GM23338 (cell line): ENCODE data around the gene TNS3.

Source experiments
- TF ChIP-seq, protein P1 (sequence below): IDR thresholded peaks from 2 replicates; pipeline ENCODE4 v1.6.1; 2016; ENCODE audit warnings: antibody characterized with exemption
- TF ChIP-seq, protein P2 (sequence below), 2 experiments: fragments of 200-600 bp in 1 of 2; sonication (generic) in 1 of 2; conservative IDR thresholded peaks; 2 replicates each; pipeline versions ENCODE4 v1.5.1 to v1.6.1; 2016 to 2017; ENCODE audit warnings: antibody characterized with exemption in 2 of 2, low read depth in 2 of 2, mild to moderate bottlenecking in 2 of 2, moderate library complexity in 1 of 2

DNA sequence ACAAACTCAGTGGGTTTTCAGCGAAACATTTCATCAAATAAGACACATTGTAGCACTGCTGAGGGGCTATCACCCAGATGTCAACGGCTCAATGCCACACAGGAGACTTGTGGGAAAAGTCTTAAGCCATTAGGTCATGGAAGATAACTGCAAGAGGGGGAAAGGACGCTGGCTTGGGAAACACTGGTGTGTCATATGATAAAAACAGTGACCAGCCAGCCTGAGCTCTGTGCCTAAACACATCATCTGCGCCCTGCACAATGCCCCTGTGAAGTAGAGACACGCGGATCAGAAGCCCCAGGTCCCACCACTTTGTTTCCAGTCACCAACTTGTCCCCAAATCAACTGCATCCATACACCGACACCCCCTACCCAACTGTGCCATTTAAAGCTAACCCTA lies 116.7 kb downstream of the TNS3 start:
- TF ChIP-seq, protein P1, sequence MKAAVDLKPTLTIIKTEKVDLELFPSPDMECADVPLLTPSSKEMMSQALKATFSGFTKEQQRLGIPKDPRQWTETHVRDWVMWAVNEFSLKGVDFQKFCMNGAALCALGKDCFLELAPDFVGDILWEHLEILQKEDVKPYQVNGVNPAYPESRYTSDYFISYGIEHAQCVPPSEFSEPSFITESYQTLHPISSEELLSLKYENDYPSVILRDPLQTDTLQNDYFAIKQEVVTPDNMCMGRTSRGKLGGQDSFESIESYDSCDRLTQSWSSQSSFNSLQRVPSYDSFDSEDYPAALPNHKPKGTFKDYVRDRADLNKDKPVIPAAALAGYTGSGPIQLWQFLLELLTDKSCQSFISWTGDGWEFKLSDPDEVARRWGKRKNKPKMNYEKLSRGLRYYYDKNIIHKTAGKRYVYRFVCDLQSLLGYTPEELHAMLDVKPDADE = no peak
- TF ChIP-seq, protein P2, sequence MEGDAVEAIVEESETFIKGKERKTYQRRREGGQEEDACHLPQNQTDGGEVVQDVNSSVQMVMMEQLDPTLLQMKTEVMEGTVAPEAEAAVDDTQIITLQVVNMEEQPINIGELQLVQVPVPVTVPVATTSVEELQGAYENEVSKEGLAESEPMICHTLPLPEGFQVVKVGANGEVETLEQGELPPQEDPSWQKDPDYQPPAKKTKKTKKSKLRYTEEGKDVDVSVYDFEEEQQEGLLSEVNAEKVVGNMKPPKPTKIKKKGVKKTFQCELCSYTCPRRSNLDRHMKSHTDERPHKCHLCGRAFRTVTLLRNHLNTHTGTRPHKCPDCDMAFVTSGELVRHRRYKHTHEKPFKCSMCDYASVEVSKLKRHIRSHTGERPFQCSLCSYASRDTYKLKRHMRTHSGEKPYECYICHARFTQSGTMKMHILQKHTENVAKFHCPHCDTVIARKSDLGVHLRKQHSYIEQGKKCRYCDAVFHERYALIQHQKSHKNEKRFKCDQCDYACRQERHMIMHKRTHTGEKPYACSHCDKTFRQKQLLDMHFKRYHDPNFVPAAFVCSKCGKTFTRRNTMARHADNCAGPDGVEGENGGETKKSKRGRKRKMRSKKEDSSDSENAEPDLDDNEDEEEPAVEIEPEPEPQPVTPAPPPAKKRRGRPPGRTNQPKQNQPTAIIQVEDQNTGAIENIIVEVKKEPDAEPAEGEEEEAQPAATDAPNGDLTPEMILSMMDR (conservative IDR thresholded peaks at IDR 0.05; ENCODE audit: low read depth in 2 of 2) = no peak
